NCI-H748 (cell line): Measurements from ENCODE around the gene F12.
A peak's percentile ranks its signal among the peaks of the same experiment; 100 is the strongest.
"Not testable (repeated sequence)": the region's sequence is repeated elsewhere in the genome, so short reads cannot be mapped to it uniquely, and the experiment has no call there.

Source experiments
- DNase-seq: peaks from one replicate; lab custom pipeline; 2025; ENCODE audit not compliant: unreplicated experiment; lab: John Stamatoyannopoulos, UW

F12 gene

DNA sequence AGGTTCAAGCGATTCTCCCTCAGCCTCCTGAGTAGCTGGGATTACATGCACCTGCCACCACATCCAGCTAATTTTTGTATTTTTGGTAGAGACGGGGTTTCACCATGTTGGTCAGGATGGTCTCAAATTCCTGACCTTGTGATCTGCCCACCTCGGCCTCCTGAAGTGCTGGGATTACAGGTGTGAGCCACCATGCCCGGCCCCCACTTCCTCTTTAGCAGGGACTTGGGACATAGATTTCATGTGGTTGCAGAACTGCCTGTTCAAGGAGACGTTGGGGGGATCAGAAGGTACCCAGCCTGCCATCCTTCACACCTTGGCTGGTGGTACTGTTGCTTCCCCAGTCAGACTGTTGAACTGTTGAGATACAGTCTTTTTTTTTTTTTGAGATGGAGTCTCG lies 7.7 kb upstream of the F12 start:
- DNase-seq: not testable (repeated sequence)

- DNase-seq: no peak
Observed at GRCh38 chr5:177414481-177414880, 5.1 kb upstream of the F12 start.

GRCh38 chr5:177412603-177413233 lies 3.4 kb upstream of the F12 start:
- DNase-seq: no peak

- no peak for DNase-seq
Observed at GRCh38 chr5:177410575-177410974, 1.2 kb upstream of the F12 start.

GRCh38 chr5:177405805-177406204 lies 3.6 kb downstream of the F12 start:
- DNase-seq: no peak

DNA sequence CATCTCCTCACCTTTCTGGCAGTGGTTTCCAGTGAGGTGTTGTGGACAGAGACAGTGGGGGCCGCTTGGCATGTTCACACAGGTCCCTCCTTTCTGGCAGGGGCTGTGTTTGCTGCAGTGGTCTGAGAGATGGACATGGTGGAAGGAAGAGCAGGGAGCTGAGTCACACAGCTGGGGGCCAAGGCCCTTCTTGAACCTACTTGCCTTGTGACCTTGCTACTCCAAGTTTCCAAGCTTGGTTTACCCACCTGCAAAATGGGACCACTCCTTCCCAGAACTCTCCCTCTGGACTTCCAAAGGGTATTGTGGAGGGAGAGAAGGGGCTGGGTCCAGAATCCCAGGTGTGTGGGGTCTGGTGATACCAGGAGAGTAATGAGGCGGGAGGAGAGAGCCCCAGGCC lies 4.1 kb downstream of the F12 start:
- no peak for DNase-seq

GRCh38 chr5:177404641-177405179 lies 4.7 kb downstream of the F12 start:
- no peak for DNase-seq

- peak; percentile 85 for DNase-seq
Observed at GRCh38 chr5:177403792-177404640, 5.3 kb downstream of the F12 start.

GRCh38 chr5:177403102-177403791 lies 6.1 kb downstream of the F12 start:
- peak; percentile 75 for DNase-seq

- DNase-seq: peak; percentile 93
Observed at GRCh38 chr5:177402271-177403043, 6.9 kb downstream of the F12 start.

GRCh38 chr5:177399997-177400868 lies 9.1 kb downstream of the F12 start, which contains the start of gene PFN3:
TSS of gene PFN3 (minus strand) at chr5:177400661. CDS start at chr5:177400576, 85 bp downstream.
- no peak for DNase-seq

- no peak for DNase-seq
Observed at GRCh38 chr5:177397875-177398390, 11.4 kb downstream of the F12 start.

- DNase-seq: no peak
Observed at GRCh38 chr5:177396807-177397206, 12.6 kb downstream of the F12 start.

DNA sequence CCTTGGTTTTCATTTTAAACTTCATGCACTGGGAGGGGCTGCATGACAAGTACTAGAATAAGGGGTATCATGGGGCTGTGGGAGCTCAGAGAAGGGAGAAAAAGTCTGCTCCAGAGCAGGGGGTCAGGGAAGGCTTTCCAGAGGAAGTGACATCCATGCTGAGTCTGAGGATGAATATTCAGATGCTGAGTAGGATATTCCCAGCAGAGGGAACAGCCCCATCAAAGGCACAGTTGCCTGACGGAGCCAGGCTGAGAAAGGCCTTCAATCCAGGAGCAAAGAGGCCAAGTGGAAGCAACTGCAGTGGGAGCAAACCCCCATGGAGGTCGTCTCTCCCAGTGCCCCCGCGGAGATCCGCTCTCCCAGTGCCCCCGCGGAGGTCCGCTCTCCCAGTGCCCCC lies 13.3 kb downstream of the F12 start:
- no peak for DNase-seq

- no peak for DNase-seq
Observed at GRCh38 chr5:177393990-177394389, 15.4 kb downstream of the F12 start.

GRCh38 chr5:177393206-177393765 lies 16.1 kb downstream of the F12 start:
- no peak for DNase-seq

DNA sequence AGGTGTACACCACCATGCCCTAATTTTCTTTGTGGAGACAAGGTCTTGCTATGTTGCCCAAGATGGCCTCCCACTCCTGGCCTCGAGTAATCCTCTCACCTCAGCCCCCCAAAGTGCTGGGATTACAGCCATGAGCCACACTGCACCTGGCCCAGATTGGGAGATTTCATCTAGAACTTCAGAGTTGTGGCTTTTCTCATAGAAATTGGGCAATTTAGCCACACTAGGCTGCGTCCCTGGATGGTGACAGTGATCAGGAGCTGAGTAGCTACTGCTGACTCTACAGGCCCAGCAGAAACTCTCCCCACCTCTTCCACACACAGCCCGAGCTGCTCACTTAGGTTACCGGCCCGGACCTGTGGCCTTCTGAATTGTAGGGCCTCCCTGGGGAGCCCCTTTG lies 16.6 kb downstream of the F12 start:
- DNase-seq: no peak

DNA sequence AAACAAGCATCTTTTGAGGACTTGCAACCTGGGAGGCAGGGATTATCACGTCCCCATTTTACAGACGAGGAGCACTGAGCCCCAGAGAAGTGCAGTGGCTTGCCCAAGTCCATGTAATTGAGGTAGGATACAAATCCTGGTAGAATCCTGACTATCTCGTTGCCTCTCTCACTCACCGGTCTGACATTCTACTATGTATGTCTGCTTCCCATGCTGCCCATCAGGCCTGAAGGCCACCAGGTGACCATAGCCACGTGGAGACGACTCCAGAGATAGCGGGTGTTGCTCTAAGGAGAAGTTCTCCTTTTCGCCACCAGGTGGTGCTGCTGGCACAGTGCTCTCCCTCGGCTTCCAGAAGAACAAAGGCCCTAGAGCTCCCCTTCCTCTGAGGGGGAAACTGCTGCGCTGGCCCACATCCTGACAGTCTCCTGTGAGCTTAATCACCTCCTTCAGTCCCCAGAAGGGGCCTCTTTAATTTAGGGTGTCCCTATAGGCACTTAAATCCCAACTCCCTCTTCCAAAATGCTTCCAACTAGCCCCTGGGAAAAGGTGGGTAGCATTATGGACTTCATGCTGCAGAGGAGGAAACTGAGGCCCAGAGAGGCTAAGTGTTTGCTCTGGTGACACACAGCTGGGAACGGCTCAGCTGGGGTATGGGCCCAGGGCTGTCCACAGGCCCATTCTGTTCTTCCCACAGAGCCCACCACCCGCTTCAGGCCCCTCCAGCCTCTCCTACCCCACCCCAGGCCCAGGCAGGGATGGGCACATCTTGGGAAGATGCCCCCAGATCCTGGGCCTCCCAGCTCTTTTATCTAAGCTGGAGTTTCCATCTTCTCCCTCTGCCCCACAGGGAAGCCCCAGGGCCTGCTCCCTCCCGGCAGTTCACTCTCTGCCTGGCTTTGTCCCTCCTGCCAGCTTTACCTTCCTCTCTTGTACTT lies 18.7 kb downstream of the F12 start:
- DNase-seq: peak; percentile 83
